Hypothalamus (tissue), 51 donors: ENCODE data around the gene C1QTNF9B.

Source experiments
- DNase-seq, 51 donors: peaks; one replicate each; lab custom pipeline; 2025; lab: John Stamatoyannopoulos, UW

The C1QTNF9B gene

DNA sequence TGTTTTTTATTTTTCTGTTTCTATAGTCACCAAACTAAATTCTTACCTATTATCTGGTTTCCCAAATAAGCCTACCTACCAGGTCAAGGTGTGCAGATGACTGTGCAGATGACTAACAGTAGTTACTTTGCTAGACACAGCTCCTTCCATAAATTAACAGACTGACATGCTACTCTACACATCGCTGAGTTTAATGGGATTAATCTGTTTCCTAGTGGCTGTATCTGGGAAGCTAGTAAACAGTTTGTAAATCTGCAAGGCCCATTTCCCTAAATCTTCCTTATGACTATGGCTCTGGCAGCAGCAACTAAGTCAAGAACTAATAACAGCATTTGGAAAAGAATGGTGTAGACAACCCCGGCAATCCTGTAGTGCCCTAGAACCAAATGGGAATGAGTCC is 36.0 kb downstream of the C1QTNF9B start:
- DNase-seq: no peak

DNA sequence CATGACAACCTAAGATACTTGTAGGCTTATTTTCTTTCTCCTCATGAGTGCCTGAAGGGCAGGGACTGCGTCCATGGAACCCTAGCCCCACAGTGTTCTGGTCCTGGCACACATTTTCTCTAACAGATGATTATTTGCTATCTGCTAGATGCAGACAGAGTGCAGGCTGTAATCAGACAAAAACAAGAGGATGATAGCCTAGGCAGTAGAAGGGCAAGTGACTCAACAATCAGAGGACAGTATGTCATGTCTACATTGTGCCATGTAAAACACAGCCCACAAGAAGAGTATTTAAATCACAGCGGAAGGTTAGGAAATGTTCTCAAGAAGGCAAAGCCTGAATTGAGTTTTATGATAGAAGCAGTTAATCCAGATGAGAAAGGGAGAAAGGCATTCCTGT is 37.4 kb downstream of the C1QTNF9B start:
- DNase-seq: no peak

DNA sequence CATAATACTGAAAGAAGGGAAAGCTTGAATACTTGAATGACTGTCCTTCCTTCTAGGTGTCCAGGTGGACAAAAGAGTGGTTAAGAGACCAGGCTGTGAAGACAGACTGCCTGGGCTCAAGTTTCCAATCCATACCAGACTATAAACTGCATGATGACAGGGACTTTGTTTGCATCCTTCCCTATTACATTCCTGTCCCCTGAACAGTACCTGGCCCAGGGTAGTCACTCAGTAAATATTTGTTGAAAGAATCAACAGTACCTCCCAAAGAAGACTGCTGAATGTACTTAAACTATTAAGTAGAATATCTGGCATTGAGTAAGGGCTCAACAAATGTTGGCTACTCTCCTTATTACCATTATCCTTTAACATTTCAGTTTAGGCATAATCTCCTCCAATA is 37.8 kb downstream of the C1QTNF9B start:
- DNase-seq: no peak

DNA sequence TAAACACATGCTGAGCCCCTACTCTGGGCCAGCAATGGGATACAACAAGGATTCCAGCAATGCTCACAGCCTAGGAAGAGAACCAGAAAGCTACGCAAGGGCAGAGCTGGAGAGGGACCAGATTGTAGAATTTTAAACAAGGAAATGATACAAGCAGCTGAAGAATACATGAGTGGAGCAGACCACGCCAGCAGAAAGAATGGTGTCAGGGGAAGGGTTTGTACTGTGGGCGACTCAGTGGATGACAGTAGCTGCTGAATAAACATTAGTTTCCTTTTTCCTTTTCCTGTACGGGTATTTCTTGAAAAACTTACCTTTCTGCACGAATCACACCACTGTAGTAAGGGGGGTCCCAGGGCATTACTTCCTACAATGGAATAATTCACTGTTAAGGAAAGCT is 38.8 kb downstream of the C1QTNF9B start:
- DNase-seq: no peak

DNA sequence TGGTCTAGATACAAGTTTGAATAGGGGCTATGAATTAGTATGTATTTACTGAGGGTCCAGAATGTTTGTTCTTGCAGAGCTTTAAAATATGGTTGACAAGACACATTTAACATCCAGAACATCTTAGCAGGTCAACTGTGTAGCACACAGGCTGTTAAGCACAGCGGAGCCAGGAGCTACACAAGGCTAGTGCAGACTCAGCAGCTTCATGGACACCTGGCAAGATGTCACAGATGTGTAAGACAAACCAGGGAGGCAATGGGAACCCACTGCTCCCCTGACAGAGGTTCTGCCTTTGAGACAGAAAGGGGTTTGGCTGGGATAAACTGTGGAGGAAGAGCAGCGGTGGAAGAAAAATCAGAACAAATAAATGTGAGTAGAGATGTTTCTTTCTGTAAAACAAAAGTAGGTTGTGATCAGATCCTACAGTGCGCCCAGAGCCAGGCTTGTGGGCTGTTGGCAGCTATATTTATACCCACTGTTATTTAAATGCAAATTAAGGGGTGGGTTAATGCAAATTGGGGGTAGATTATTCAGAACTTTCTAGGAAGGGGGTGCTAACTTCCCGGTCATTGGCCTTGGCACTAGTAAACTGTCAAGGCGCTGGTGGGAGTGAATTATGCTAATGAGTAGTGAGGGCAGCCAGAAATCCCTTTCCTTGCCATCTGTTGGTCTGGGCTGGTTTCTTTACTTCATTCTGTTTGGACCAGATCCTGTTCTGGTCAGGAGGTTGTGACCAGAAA is 41.1 kb downstream of the C1QTNF9B start:
- peak in 13 of 51 donors; percentile 6 to 54 (median 19) for DNase-seq

DNA sequence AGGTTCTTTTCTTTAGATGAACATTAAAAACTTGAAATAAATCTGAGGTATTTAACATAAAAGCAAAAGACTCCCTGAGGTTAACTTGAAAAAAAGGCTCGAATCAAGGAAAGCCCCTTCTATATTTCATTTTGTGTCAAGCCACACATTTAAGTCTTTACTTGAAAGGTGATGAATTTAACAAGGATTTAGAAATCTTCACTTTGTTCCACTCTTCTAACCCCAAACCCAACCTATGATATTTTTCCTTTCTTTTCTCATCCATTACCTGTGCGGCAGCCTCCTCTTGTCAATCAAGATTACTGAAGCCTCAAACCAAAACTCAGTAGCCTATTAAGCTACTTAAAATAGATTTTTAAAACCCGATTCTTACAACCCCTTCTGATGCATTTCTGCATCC is 41.9 kb downstream of the C1QTNF9B start:
- no peak for DNase-seq

DNA sequence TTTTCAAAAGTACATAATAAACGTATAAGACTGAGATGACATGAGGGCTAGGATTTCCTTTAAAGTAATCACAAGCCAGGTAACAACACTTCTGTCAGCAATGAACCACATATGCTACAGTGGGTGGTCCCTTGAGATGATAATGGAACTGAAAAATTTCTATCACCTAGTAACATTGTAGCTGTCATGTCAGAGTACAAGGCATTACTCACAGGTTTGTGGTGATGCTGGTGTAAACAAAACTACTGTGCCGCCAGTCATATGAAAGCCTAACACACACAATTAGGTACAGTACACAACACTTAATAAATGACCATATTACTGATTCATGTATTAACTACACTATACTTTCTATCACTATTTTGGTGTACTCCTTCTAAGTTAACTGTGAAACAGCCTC is 45.0 kb downstream of the C1QTNF9B start:
- no peak for DNase-seq

DNA sequence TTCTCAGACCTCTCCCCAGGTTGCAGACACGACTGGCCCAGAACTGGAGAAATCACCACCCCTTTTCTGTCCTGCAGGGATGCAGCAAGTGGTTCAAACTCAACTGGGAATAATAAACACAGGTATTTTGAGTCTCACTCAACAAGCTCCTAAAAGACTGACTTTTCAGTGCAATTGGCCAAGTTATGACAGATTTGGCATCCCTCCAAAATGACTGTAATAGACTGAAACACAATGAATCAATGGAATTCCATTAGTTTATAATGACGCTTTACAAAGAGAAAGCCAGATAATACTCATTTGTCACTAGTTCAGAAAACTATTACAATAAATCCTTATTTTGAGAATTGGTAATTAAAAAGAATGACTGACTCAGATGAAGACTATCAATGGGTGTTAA is 46.2 kb downstream of the C1QTNF9B start:
- DNase-seq: no peak

DNA sequence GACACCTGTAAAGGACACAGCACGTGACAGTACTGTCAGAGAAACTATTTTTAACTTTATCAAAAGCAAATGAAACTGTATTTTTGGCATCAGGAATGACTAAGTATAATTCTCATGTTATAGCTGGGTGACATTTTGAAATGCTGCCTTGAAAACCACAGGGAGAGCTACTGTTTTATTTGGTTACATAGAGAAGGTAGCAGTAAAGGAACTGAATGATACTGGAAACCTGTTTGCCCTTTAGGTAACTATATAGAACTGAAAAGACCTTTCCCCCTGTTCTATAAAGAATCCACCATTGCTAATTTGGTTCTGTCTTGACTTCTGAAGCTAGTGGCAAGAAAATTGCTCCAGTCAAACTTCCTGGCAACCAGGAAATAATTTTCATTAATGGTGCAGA is 47.2 kb downstream of the C1QTNF9B start:
- no peak for DNase-seq

DNA sequence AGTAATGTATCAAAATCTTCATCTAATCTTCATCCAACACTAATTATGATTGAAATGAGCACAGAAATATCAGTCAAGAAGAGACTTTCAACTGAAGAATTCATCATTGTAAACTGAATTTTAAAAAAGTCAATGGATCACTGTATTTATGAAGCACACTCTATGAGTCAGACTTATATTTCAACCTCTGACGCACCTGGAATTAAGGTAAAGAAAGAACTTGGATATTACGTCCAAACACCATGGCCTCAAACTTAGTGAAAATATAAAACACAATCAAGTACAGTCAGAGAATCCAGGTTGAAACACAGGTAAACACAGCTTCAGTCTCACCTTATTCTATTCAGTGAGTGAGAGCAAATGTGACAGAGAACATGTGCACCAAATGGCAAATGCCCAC is 47.6 kb downstream of the C1QTNF9B start:
- no peak for DNase-seq

DNA sequence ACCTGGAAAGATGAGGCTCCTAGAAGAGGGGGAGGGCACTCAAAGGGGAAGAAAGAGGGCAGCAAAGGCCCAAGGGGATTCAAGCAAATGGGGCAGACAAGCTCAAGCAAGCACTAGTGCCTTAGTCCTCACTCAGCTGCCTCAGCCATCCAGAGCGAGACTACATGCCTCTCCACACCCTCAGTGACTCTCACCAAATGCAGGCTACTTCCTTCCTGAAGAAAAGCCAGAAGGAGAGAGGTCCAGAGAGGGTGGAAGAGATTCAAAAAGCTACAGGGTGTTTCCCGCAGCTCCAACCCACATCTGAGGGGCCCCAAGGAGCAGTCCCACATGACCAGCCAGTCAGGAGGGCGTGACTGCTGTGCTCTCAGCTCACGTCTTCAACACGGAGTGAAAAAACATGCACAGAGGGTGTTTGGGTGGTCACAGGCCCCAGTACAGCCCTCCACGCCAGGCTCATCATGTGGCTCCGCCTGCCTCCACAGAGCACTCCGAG is 48.6 kb downstream of the C1QTNF9B start:
- no peak for DNase-seq

DNA sequence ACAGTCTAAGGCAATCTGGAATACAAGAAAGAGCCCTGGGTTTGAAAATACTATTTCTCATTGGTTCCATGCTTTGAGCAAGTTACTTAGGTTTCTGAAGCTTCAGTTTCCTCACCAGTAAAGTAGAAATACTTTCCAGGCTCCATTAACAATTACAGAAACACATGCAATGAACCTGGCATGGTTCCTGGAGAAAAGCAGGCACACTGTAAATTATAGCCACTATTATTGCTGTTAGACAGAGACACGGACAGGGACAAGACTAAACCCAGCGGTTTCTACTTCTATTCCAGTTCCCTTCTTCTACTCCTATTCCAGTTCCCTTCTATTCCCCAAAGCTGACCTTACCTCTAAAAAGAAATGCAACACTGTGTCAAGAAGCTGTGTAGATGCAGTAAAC is 49.3 kb downstream of the C1QTNF9B start:
- DNase-seq: no peak

DNA sequence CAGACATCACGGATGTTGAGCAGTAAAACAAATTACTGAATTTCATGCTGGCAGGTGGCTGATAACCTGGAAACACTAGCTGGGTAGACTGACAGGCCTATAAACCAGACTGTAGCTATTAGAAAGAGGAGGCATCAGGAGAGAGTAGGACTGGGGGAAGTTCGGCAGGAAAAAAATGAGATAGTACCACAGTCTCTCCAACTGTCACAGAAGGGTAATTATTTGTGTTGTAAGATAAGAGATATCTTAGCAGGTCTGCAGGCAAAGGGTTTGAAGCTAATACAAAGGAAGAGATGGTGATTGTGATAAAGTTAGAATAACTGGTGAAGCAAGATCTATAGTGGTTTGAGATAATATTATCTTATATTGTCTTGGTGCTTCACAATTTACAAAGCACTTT is 49.8 kb downstream of the C1QTNF9B start:
- DNase-seq: no peak

DNA sequence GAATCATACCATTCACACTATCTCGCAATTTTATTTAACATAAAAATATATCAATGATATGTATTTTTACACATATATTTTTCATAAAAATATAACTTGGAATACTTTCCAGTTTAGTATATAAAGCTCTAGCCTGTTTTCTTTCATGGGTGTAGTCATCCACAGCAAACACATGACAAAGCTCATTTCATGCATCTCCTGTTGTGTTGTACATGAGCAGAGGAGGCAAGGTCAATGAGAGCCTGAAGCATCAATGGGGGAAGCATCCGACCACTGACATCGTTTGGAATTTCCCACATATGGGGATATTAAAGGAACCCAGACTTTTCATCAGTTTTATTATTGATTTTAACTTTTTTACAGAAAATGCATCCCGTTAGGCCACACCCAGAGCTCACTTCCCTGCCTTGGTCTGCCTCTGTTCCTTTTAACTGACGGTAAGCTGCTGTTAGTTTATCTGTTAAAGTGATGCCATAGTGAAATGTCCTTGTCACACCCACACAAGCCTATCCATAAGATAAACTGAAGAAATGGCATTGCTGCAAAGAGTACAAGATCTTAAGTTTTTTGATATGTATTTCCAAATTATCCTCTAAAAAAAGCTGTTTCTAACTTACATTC is 52.1 kb downstream of the C1QTNF9B start:
- DNase-seq: no peak

DNA sequence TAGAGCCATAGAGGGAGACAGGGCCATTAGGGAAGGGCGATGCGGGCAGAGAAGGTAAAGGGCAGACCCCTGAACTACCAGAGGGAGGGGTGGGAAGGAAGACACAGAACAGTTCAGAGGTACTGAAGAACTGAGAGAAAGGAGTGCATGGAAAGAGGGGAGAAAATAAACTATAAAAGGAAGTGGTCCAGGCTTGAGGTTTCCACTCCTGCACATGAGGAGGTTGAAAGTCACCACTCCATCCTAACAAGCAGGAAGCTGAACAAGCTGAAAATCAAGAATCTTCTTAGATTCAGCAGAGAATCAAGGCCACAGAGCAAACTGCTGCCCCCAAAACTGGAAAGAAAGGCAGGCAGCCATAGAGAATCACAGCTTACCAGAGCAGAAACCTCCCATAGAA is 53.2 kb downstream of the C1QTNF9B start:
- DNase-seq: no peak

DNA sequence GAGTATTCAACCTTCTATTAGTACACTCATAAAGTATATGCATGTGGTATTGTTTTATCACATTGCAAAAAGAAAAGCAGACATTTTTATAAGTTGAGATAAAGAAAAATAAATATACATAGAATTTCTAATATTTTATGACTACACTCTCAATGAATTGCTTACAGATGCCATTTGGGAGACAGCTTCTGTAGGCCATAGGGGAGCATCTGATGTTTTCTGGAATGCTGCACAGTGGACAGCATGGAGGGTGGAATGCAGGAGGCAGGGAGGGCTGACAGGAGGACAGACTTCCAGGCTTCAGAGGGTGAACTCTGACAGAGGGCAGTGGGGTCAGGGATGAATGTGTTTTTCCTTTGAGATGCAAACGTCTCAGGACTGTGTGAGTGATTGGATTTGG is 53.9 kb downstream of the C1QTNF9B start:
- DNase-seq: no peak

DNA sequence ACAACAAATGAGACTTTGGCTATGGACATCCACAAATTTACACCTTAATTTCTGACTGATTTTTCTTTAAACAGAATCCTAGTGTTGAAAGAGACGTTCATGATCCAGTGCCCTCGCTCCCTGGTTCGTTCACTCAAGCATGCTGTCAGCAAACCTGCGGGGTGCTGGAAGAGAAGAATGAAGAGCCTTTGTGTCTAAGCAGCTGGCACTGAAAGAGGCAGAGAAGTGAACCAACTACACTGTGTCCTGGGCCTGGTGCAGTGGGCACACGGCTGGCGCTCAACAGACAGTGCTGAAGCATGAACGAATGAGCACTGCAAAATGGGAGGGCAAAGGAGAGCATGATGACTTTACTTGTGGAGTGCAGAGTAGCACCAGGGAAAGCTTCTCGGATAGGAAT is 54.9 kb downstream of the C1QTNF9B start:
- DNase-seq: peak in 2 of 51 donors; percentile 14 to 23
